ENCODE measurements around the gene TREML1. TPM values are rescaled to one million over a fixed set of nuclear protein-coding genes. Genes with fewer than 3 reads are reported as not detected.
A peak's percentile ranks its signal among the peaks of the same experiment; 100 is the strongest.

TREML1 gene
- polyA plus RNA-seq, 4 donors = 0.07 to 0.16 TPM; not detected in 2

- Histone ChIP-seq H3K9me3 (ENCODE audit: control insufficient read depth in 2 of 2, insufficient read depth in 1 of 2, low read depth in 1 of 2, low read length in 1 of 2) (peaks cover 0 to 5% of the 10 kb centered on the region in 2 donors), H3K27ac (ENCODE audit: low read depth in 1 of 3, low read length in 2 of 3) (no peak overlapping the region), H3K4me3 (ENCODE audit: low read depth in 1 of 3, low read length in 3 of 3) (no peak overlapping the region), H3K27me3 (ENCODE audit: control insufficient read depth in 3 of 3, insufficient read depth in 3 of 3, low read length in 3 of 3) (peaks cover 0 to 6% (median 0%) of the 10 kb centered on the region in 3 donors), H3K4me1 (ENCODE audit: control insufficient read depth in 3 of 3, insufficient read depth in 2 of 3, low read depth in 1 of 3, low read length in 2 of 3) (no peaks in the 10 kb centered on the region), H3K36me3 (ENCODE audit: control insufficient read depth in 3 of 3, insufficient read depth in 2 of 3, low read depth in 1 of 3, low read length in 3 of 3) (no peaks in the 10 kb centered on the region)
- FAIRE-seq (no peak), DNase-seq (no peak)
- 66 to 84% (median 74%) methylated on average over 7 of the region's 7 CpGs for WGBS, 3 donors
Measured at GRCh38 chr6:41184761-41185160, 30.6 kb upstream of the TREML1 start.

GRCh38 chr6:41182069-41183034 is 28.2 kb upstream of the TREML1 start:
- Histone ChIP-seq H3K27me3 (ENCODE audit: control insufficient read depth in 3 of 3, insufficient read depth in 3 of 3, low read length in 3 of 3) (peaks cover 0 to 3% (median 0%) of the 10 kb centered on the region in 3 donors), H3K4me1 (ENCODE audit: control insufficient read depth in 3 of 3, insufficient read depth in 2 of 3, low read depth in 1 of 3, low read length in 2 of 3) (no peaks in the 10 kb centered on the region), H3K4me3 (ENCODE audit: low read depth in 1 of 3, low read length in 3 of 3) (no peak overlapping the region), H3K27ac (ENCODE audit: low read depth in 1 of 3, low read length in 2 of 3) (no peak overlapping the region), H3K36me3 (ENCODE audit: control insufficient read depth in 3 of 3, insufficient read depth in 2 of 3, low read depth in 1 of 3, low read length in 3 of 3) (no peaks in the 10 kb centered on the region), H3K9me3 (ENCODE audit: control insufficient read depth in 2 of 2, insufficient read depth in 1 of 2, low read depth in 1 of 2, low read length in 1 of 2) (no peaks in the 10 kb centered on the region)
- FAIRE-seq (no peak), DNase-seq (peak; percentile 69 to 70)
- 59 to 75% (median 74%) methylated on average over 4 of the region's 4 CpGs for WGBS, 3 donors

- Histone ChIP-seq H3K4me1 (ENCODE audit: control insufficient read depth in 3 of 3, insufficient read depth in 2 of 3, low read depth in 1 of 3, low read length in 2 of 3) (no peaks in the 10 kb centered on the region), H3K9me3 (ENCODE audit: control insufficient read depth in 2 of 2, insufficient read depth in 1 of 2, low read depth in 1 of 2, low read length in 1 of 2) (no peaks in the 10 kb centered on the region), H3K27me3 (ENCODE audit: control insufficient read depth in 3 of 3, insufficient read depth in 3 of 3, low read length in 3 of 3) (peaks cover 0 to 9% (median 0%) of the 10 kb centered on the region in 3 donors), H3K4me3 (ENCODE audit: low read depth in 1 of 3, low read length in 3 of 3) (no peak overlapping the region), H3K27ac (ENCODE audit: low read depth in 1 of 3, low read length in 2 of 3) (no peak overlapping the region), H3K36me3 (ENCODE audit: control insufficient read depth in 3 of 3, insufficient read depth in 2 of 3, low read depth in 1 of 3, low read length in 3 of 3) (no peaks in the 10 kb centered on the region)
- 16 to 51% (median 33%) methylated on average over 1 of the region's 1 CpG for WGBS, 3 donors
- DNase-seq (no peak), FAIRE-seq (no peak)
Measured at GRCh38 chr6:41181566-41181965, 27.4 kb upstream of the TREML1 start.

GRCh38 chr6:41179163-41179562 is 25.0 kb upstream of the TREML1 start:
- DNase-seq = no peak
- H3K27ac ChIP-seq (ENCODE audit: low read depth in 1 of 3, low read length in 2 of 3) = no peak overlapping the region
- no peaks in the 10 kb centered on the region for H3K9me3 ChIP-seq (ENCODE audit: control insufficient read depth in 2 of 2, insufficient read depth in 1 of 2, low read depth in 1 of 2, low read length in 1 of 2)
- H3K36me3 ChIP-seq (ENCODE audit: control insufficient read depth in 3 of 3, insufficient read depth in 2 of 3, low read depth in 1 of 3, low read length in 3 of 3) = no peaks in the 10 kb centered on the region
- 61 to 76% (median 63%) methylated on average over 4 of the region's 4 CpGs for WGBS, 3 donors
- no peak overlapping the region for H3K4me3 ChIP-seq (ENCODE audit: low read depth in 1 of 3, low read length in 3 of 3)
- H3K4me1 ChIP-seq (ENCODE audit: control insufficient read depth in 3 of 3, insufficient read depth in 2 of 3, low read depth in 1 of 3, low read length in 2 of 3) = no peaks in the 10 kb centered on the region
- no peak for FAIRE-seq
- H3K27me3 ChIP-seq (ENCODE audit: control insufficient read depth in 3 of 3, insufficient read depth in 3 of 3, low read length in 3 of 3) = peaks cover 0 to 12% (median 0%) of the 10 kb centered on the region in 3 donors

GRCh38 chr6:41177695-41178094 is 23.5 kb upstream of the TREML1 start:
- Histone ChIP-seq H3K9me3 (ENCODE audit: control insufficient read depth in 2 of 2, insufficient read depth in 1 of 2, low read depth in 1 of 2, low read length in 1 of 2) (no peaks in the 10 kb centered on the region), H3K27ac (ENCODE audit: low read depth in 1 of 3, low read length in 2 of 3) (no peak overlapping the region), H3K4me1 (ENCODE audit: control insufficient read depth in 3 of 3, insufficient read depth in 2 of 3, low read depth in 1 of 3, low read length in 2 of 3) (no peaks in the 10 kb centered on the region), H3K36me3 (ENCODE audit: control insufficient read depth in 3 of 3, insufficient read depth in 2 of 3, low read depth in 1 of 3, low read length in 3 of 3) (no peaks in the 10 kb centered on the region), H3K27me3 (ENCODE audit: control insufficient read depth in 3 of 3, insufficient read depth in 3 of 3, low read length in 3 of 3) (peaks cover 0 to 14% (median 0%) of the 10 kb centered on the region in 3 donors), H3K4me3 (ENCODE audit: low read depth in 1 of 3, low read length in 3 of 3) (no peak overlapping the region)
- 91 to 99% (median 94%) methylated on average over 2 of the region's 2 CpGs for WGBS, 3 donors
- DNase-seq = no peak
- FAIRE-seq = no peak

GRCh38 chr6:41177287-41177686 is 23.1 kb upstream of the TREML1 start:
- no peaks in the 10 kb centered on the region for H3K4me1 ChIP-seq (ENCODE audit: control insufficient read depth in 3 of 3, insufficient read depth in 2 of 3, low read depth in 1 of 3, low read length in 2 of 3)
- H3K36me3 ChIP-seq (ENCODE audit: control insufficient read depth in 3 of 3, insufficient read depth in 2 of 3, low read depth in 1 of 3, low read length in 3 of 3) = no peaks in the 10 kb centered on the region
- no peaks in the 10 kb centered on the region for H3K9me3 ChIP-seq (ENCODE audit: control insufficient read depth in 2 of 2, insufficient read depth in 1 of 2, low read depth in 1 of 2, low read length in 1 of 2)
- DNase-seq (no peak), FAIRE-seq (no peak)
- no peak overlapping the region for H3K27ac ChIP-seq (ENCODE audit: low read depth in 1 of 3, low read length in 2 of 3)
- WGBS, 3 donors = 61 to 73% (median 67%) methylated on average over 3 of the region's 3 CpGs
- no peak overlapping the region for H3K4me3 ChIP-seq (ENCODE audit: low read depth in 1 of 3, low read length in 3 of 3)
- H3K27me3 ChIP-seq (ENCODE audit: control insufficient read depth in 3 of 3, insufficient read depth in 3 of 3, low read length in 3 of 3) = peaks cover 0 to 14% (median 0%) of the 10 kb centered on the region in 3 donors

- Histone ChIP-seq H3K27ac (ENCODE audit: low read depth in 1 of 3, low read length in 2 of 3) (no peak overlapping the region), H3K36me3 (ENCODE audit: control insufficient read depth in 3 of 3, insufficient read depth in 2 of 3, low read depth in 1 of 3, low read length in 3 of 3) (no peaks in the 10 kb centered on the region), H3K4me1 (ENCODE audit: control insufficient read depth in 3 of 3, insufficient read depth in 2 of 3, low read depth in 1 of 3, low read length in 2 of 3) (no peaks in the 10 kb centered on the region), H3K9me3 (ENCODE audit: control insufficient read depth in 2 of 2, insufficient read depth in 1 of 2, low read depth in 1 of 2, low read length in 1 of 2) (no peaks in the 10 kb centered on the region), H3K27me3 (ENCODE audit: control insufficient read depth in 3 of 3, insufficient read depth in 3 of 3, low read length in 3 of 3) (peaks cover 0 to 14% (median 0%) of the 10 kb centered on the region in 3 donors), H3K4me3 (ENCODE audit: low read depth in 1 of 3, low read length in 3 of 3) (no peak overlapping the region)
- FAIRE-seq (no peak), DNase-seq (no peak)
- WGBS, 3 donors = 81 to 89% (median 82%) methylated on average over 12 of the region's 12 CpGs
Measured at GRCh38 chr6:41176189-41176588, 22.0 kb upstream of the TREML1 start.

- Histone ChIP-seq H3K27me3 (ENCODE audit: control insufficient read depth in 3 of 3, insufficient read depth in 3 of 3, low read length in 3 of 3) (peaks cover 0 to 14% (median 0%) of the 10 kb centered on the region in 3 donors), H3K4me3 (ENCODE audit: low read depth in 1 of 3, low read length in 3 of 3) (no peak overlapping the region), H3K27ac (ENCODE audit: low read depth in 1 of 3, low read length in 2 of 3) (no peak overlapping the region), H3K36me3 (ENCODE audit: control insufficient read depth in 3 of 3, insufficient read depth in 2 of 3, low read depth in 1 of 3, low read length in 3 of 3) (no peaks in the 10 kb centered on the region), H3K9me3 (ENCODE audit: control insufficient read depth in 2 of 2, insufficient read depth in 1 of 2, low read depth in 1 of 2, low read length in 1 of 2) (no peaks in the 10 kb centered on the region), H3K4me1 (ENCODE audit: control insufficient read depth in 3 of 3, insufficient read depth in 2 of 3, low read depth in 1 of 3, low read length in 2 of 3) (no peaks in the 10 kb centered on the region)
- WGBS, 3 donors = 93 to 96% (median 95%) methylated on average over 1 of the region's 1 CpG
- FAIRE-seq (no peak), DNase-seq (no peak)
Measured at GRCh38 chr6:41175084-41175483, 20.9 kb upstream of the TREML1 start.
